ENCODE results near the gene MBOAT2. TPM values are rescaled to one million over a fixed set of nuclear protein-coding genes. Genes with fewer than 3 reads are reported as not detected.

MBOAT2 gene
- total and polyA plus RNA-seq, 2 experiments from 2014 or later = 87.4 to 103 TPM

GRCh38 chr2:9008951-9009664 lies 5.6 kb upstream of the MBOAT2 start:
- H3K4me2 ChIP-seq (ENCODE audit: unreplicated experiment) = peak overlapping the region; percentile 16

GRCh38 chr2:9006368-9006767 lies 2.9 kb upstream of the MBOAT2 start:
- no peak overlapping the region for H3K4me2 ChIP-seq (ENCODE audit: unreplicated experiment)
- TF ChIP-seq EZH2 (IDR thresholded peaks at IDR 0.05; ENCODE audit: insufficient read depth, poor library complexity, severe bottlenecking) (no peak), EZH2phosphoT487 (IDR thresholded peaks at IDR 0.05; ENCODE audit: insufficient read depth, low read depth) (no peak)
- no peaks in the 10 kb centered on the region for H4K20me1 ChIP-seq (ENCODE audit: insufficient read depth)
- H3K27me3 ChIP-seq (replicated peaks; ENCODE audit: insufficient read depth) = no peaks in the 10 kb centered on the region
- WGBS, 2 experiments (ENCODE audit: low coverage in 1 of 2, low lambda C conversion rate in 2 of 2, missing lambda C conversion rate in 2 of 2) = 98% methylated on average over 3 of the region's 3 CpGs
- H3K36me3 ChIP-seq (ENCODE audit: low read depth) = no peaks in the 10 kb centered on the region
- peaks cover 33% of the 10 kb centered on the region for H3K4me1 ChIP-seq (ENCODE audit: insufficient read depth)
- no peak overlapping the region for H3K27ac ChIP-seq
- in situ Hi-C loops (cut with MboI) = no loop called here
- H3K9ac ChIP-seq = no peak overlapping the region
- no peaks in the 10 kb centered on the region for H3K9me3 ChIP-seq (ENCODE audit: low read depth)
- H3K4me3 ChIP-seq = no peak overlapping the region
- H3K9me2 ChIP-seq (ENCODE audit: insufficient read depth) = no peaks in the 10 kb centered on the region
- peaks cover 26% of the 10 kb centered on the region for H3F3A ChIP-seq (ENCODE audit: insufficient read depth)
- no peak for DNase-seq
- H3K79me2 ChIP-seq (ENCODE audit: insufficient read depth) = peaks cover 18% of the 10 kb centered on the region
- H2AFZ ChIP-seq = no peak overlapping the region

More at GRCh38 chr2:9008951-9009664, 5.6 kb upstream of the MBOAT2 start:
- Histone ChIP-seq H3K9ac (0 out of 2 replicates have a peak overlapping the region, but pooled peaks have one; percentile 23), H3F3A (ENCODE audit: insufficient read depth) (peaks cover 26% of the 10 kb centered on the region), H3K27ac (peak overlapping the region; percentile 30; the same call in 1 of the 2 replicates), H3K4me3 (no peak overlapping the region), H3K79me2 (ENCODE audit: insufficient read depth) (no peaks in the 10 kb centered on the region), H3K36me3 (ENCODE audit: low read depth) (no peaks in the 10 kb centered on the region), H3K9me2 (ENCODE audit: insufficient read depth) (no peaks in the 10 kb centered on the region), H3K9me3 (ENCODE audit: low read depth) (no peaks in the 10 kb centered on the region), H3K27me3 (replicated peaks; ENCODE audit: insufficient read depth) (no peaks in the 10 kb centered on the region), H4K20me1 (ENCODE audit: insufficient read depth) (no peaks in the 10 kb centered on the region), H2AFZ (no peak overlapping the region), H3K4me1 (ENCODE audit: insufficient read depth) (peaks cover 24% of the 10 kb centered on the region)
- TF ChIP-seq EZH2 (IDR thresholded peaks at IDR 0.05; ENCODE audit: insufficient read depth, poor library complexity, severe bottlenecking) = no peak
- TF ChIP-seq EZH2phosphoT487 (IDR thresholded peaks at IDR 0.05; ENCODE audit: insufficient read depth, low read depth) = no peak
- DNase-seq = peak; percentile 53
- 50 to 53% methylated on average over 1 of the region's 1 CpG for WGBS, 2 experiments (ENCODE audit: low coverage in 1 of 2, low lambda C conversion rate in 2 of 2, missing lambda C conversion rate in 2 of 2)
- in situ Hi-C loops (cut with MboI) = no loop called here

- Histone ChIP-seq H3K79me2 (ENCODE audit: insufficient read depth) (peaks cover 36% of the 10 kb centered on the region), H3K4me2 (ENCODE audit: unreplicated experiment) (peak overlapping the region; percentile 93), H3K4me3 (peak overlapping the region; percentile 93), H3K9me2 (ENCODE audit: insufficient read depth) (no peaks in the 10 kb centered on the region), H3K4me1 (ENCODE audit: insufficient read depth) (peaks cover 42% of the 10 kb centered on the region), H3F3A (ENCODE audit: insufficient read depth) (peaks cover 31% of the 10 kb centered on the region), H3K9ac (peak overlapping the region; percentile 84), H3K36me3 (ENCODE audit: low read depth) (no peaks in the 10 kb centered on the region), H2AFZ (peak overlapping the region; percentile 87), H4K20me1 (ENCODE audit: insufficient read depth) (no peaks in the 10 kb centered on the region), H3K9me3 (ENCODE audit: low read depth) (no peaks in the 10 kb centered on the region), H3K27me3 (replicated peaks; ENCODE audit: insufficient read depth) (no peaks in the 10 kb centered on the region), H3K27ac (peak overlapping the region; percentile 64)
- WGBS, 2 experiments (ENCODE audit: low coverage in 1 of 2, low lambda C conversion rate in 2 of 2, missing lambda C conversion rate in 2 of 2) = 11 to 12% methylated on average over 25 of the region's 25 CpGs
- in situ Hi-C loops (cut with MboI) = no loop called here
- peak; percentile 68 for DNase-seq
- TF ChIP-seq EZH2 (IDR thresholded peaks at IDR 0.05; ENCODE audit: insufficient read depth, poor library complexity, severe bottlenecking) (no peak), EZH2phosphoT487 (IDR thresholded peaks at IDR 0.05; ENCODE audit: insufficient read depth, low read depth) (no peak)
These were observed 1.1 kb upstream of the MBOAT2 start for GRCh38 chr2:9004338-9005204.

- Histone ChIP-seq H3K9me3 (ENCODE audit: low read depth) (no peaks in the 10 kb centered on the region), H3K4me1 (ENCODE audit: insufficient read depth) (peaks cover 38% of the 10 kb centered on the region), H3K79me2 (ENCODE audit: insufficient read depth) (peaks cover 49% of the 10 kb centered on the region), H4K20me1 (ENCODE audit: insufficient read depth) (no peaks in the 10 kb centered on the region), H3K9me2 (ENCODE audit: insufficient read depth) (no peaks in the 10 kb centered on the region), H3K27ac (no peak overlapping the region), H3K9ac (peak overlapping the region; percentile 84), H2AFZ (peak overlapping the region; percentile 81), H3F3A (ENCODE audit: insufficient read depth) (peaks cover 20% of the 10 kb centered on the region), H3K4me3 (peak overlapping the region; percentile 93), H3K36me3 (ENCODE audit: low read depth) (no peaks in the 10 kb centered on the region), H3K27me3 (replicated peaks; ENCODE audit: insufficient read depth) (no peaks in the 10 kb centered on the region), H3K4me2 (ENCODE audit: unreplicated experiment) (peak overlapping the region; percentile 87)
- no peak for TF ChIP-seq EZH2phosphoT487 (IDR thresholded peaks at IDR 0.05; ENCODE audit: insufficient read depth, low read depth)
- no peak for TF ChIP-seq EZH2 (IDR thresholded peaks at IDR 0.05; ENCODE audit: insufficient read depth, poor library complexity, severe bottlenecking)
- DNase-seq = no peak
- WGBS, 2 experiments (ENCODE audit: low coverage in 1 of 2, low lambda C conversion rate in 2 of 2, missing lambda C conversion rate in 2 of 2) = 0 to 2% methylated on average over 1 to 20 of the region's 25 CpGs
- in situ Hi-C loops (cut with MboI) = no loop called here
These were observed 193 bp downstream of the MBOAT2 start for GRCh38 chr2:9003366-9003615.
